Suprapubic skin (tissue), 3 donors: ENCODE measurements around the gene KAT2B.

ENCODE experiments used
- POLR2A ChIP-seq, 2 donors: fragments of 450-650 bp; IDR thresholded peaks; one replicate each; pipeline ENCODE4 v1.6.1; 2017; ENCODE audit warnings: antibody characterized with exemption in 2 of 2, mild to moderate bottlenecking in 2 of 2, moderate library complexity in 2 of 2
- TF ChIP-seq, protein P1 (sequence below), 2 donors: fragments of 200-600 bp in 1 of 2; fragments of 450-650 bp in 1 of 2; sonication (generic) in 1 of 2; IDR thresholded peaks; one replicate each; pipeline ENCODE4 v1.5.1; 2016 to 2019; ENCODE audit warnings: antibody characterized with exemption in 2 of 2, mild to moderate bottlenecking in 1 of 2, moderate library complexity in 1 of 2

DNA sequence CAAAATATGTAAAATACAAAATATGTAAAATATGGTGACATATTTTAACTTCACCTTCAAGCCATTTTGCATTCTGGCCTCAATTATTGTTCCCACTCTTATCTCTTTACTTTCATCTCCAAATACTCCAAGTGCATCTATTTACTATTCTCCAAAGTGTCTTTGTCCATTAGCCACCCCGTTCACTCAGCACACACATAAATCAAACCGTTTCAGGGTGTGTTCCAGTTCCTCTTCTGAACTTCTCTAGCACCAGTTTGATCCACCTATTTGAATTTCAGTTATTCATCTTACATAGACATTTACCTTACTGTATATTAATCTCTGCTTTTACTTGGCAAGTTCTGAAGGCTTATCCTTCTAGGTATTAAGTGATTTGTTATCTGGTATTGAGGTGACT, 100.6 kb downstream of the KAT2B start:
- TF ChIP-seq, protein P1, sequence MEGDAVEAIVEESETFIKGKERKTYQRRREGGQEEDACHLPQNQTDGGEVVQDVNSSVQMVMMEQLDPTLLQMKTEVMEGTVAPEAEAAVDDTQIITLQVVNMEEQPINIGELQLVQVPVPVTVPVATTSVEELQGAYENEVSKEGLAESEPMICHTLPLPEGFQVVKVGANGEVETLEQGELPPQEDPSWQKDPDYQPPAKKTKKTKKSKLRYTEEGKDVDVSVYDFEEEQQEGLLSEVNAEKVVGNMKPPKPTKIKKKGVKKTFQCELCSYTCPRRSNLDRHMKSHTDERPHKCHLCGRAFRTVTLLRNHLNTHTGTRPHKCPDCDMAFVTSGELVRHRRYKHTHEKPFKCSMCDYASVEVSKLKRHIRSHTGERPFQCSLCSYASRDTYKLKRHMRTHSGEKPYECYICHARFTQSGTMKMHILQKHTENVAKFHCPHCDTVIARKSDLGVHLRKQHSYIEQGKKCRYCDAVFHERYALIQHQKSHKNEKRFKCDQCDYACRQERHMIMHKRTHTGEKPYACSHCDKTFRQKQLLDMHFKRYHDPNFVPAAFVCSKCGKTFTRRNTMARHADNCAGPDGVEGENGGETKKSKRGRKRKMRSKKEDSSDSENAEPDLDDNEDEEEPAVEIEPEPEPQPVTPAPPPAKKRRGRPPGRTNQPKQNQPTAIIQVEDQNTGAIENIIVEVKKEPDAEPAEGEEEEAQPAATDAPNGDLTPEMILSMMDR (IDR thresholded peaks at IDR 0.05) = no peak
- no peak for TF ChIP-seq POLR2A (IDR thresholded peaks at IDR 0.05)
